Endothelial cell (in vitro differentiated cells): ENCODE measurements around the gene RPS6KA2. TPM values are rescaled to one million over a fixed set of nuclear protein-coding genes. Genes with fewer than 3 reads are reported as not detected.
A peak's percentile ranks its signal among the peaks of the same experiment; 100 is the strongest.

Experiments
- DNase-seq: peaks from one replicate; pipeline ENCODE4 v3.0.0; 2021; ENCODE audit warnings: low spot score
- H3K27ac Mint-ChIP-seq: one replicate; pipeline ENCODE4 v1.8.0; 2021; ENCODE audit warnings: mixed read lengths, inconsistent platforms; ENCODE audit not compliant: unreplicated experiment
- H3K27me3 Mint-ChIP-seq: one replicate; pipeline ENCODE4 v1.8.0; 2021; ENCODE audit warnings: mild to moderate bottlenecking, moderate library complexity, mixed read lengths, inconsistent platforms; ENCODE audit not compliant: unreplicated experiment
- H3K36me3 Mint-ChIP-seq: one replicate; pipeline ENCODE4 v1.8.0; 2021; ENCODE audit warnings: mild to moderate bottlenecking, low read depth, mixed read lengths, inconsistent platforms; ENCODE audit not compliant: unreplicated experiment
- H3K4me1 Mint-ChIP-seq: one replicate; pipeline ENCODE4 v1.8.0; 2021; ENCODE audit warnings: mild to moderate bottlenecking, mixed read lengths, inconsistent platforms; ENCODE audit not compliant: unreplicated experiment
- H3K4me3 Mint-ChIP-seq: one replicate; pipeline ENCODE4 v1.8.0; 2021; ENCODE audit warnings: mild to moderate bottlenecking, mixed read lengths, inconsistent platforms; ENCODE audit not compliant: unreplicated experiment
- H3K9me3 Mint-ChIP-seq: one replicate; pipeline ENCODE4 v1.8.0; 2021; ENCODE audit warnings: mixed read lengths, inconsistent platforms; ENCODE audit not compliant: unreplicated experiment
- CTCF ChIP-seq: fragments of 200-600 bp; sonication (generic); IDR thresholded peaks from one replicate; pipeline ENCODE4 v1.5.0; 2021; ENCODE audit warnings: antibody characterized with exemption; ENCODE audit not compliant: unreplicated experiment
- total RNA-seq: library from RNA; stranded (reverse); fragmentation: NEBNext Ultra II Directional; extraction: Animal tissue kit (Norgen Biotek cat#: 25700); gene quantifications from one replicate; pipeline ENCODE4 v1.2.1, GENCODE V29; 2021; ENCODE audit not compliant: unreplicated experiment

Gene RPS6KA2
- total RNA-seq, 1 donor from 2014 or later, result 105 TPM

- no peaks in the 10 kb centered on the region for H3K9me3 Mint-ChIP-seq
- no peak overlapping the region for H3K27ac Mint-ChIP-seq
- H3K4me3 Mint-ChIP-seq, result no peak overlapping the region
- no peak for DNase-seq
- peaks cover 65% of the 10 kb centered on the region for H3K36me3 Mint-ChIP-seq
- H3K4me1 Mint-ChIP-seq, result no peaks in the 10 kb centered on the region
- TF ChIP-seq CTCF, result no peak
- H3K27me3 Mint-ChIP-seq, result peaks cover 13% of the 10 kb centered on the region
Observed at GRCh38 chr6:166419286-166419685, 207.8 kb downstream of the RPS6KA2 start.

GRCh38 chr6:166418691-166419143, 208.3 kb downstream of the RPS6KA2 start:
- peak overlapping the region; percentile 61 for H3K27ac Mint-ChIP-seq
- peaks cover 15% of the 10 kb centered on the region for H3K27me3 Mint-ChIP-seq
- no peaks in the 10 kb centered on the region for H3K4me1 Mint-ChIP-seq
- H3K9me3 Mint-ChIP-seq, result no peaks in the 10 kb centered on the region
- TF ChIP-seq CTCF, result no peak
- peaks cover 61% of the 10 kb centered on the region for H3K36me3 Mint-ChIP-seq
- no peak for DNase-seq
- H3K4me3 Mint-ChIP-seq, result no peak overlapping the region

DNA sequence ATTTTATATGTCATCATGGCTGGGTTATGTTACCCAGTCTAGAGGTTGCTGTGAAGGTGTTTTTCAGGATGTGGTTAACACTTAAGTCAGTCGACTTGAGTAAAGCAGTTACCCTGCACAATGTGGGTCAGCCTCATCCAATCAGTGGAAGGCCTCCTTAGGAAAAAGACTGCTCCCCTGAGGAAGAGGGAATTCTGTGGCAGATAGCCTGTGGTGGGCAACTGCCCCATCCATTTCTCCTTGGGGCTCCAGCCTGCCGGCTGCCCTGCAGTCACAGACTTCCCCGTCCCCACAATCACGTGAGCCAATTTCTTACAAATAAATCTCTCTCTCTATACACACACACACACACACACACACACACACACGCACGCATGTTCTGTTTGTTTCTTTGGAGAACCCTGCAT, 209.8 kb downstream of the RPS6KA2 start:
- DNase-seq, result no peak
- Mint-ChIP-seq H3K9me3 (no peaks in the 10 kb centered on the region), H3K27ac (no peak overlapping the region), H3K27me3 (peaks cover 15% of the 10 kb centered on the region), H3K4me3 (peak overlapping the region; percentile 37), H3K36me3 (peaks cover 64% of the 10 kb centered on the region), H3K4me1 (no peaks in the 10 kb centered on the region)
- no peak for TF ChIP-seq CTCF

DNA sequence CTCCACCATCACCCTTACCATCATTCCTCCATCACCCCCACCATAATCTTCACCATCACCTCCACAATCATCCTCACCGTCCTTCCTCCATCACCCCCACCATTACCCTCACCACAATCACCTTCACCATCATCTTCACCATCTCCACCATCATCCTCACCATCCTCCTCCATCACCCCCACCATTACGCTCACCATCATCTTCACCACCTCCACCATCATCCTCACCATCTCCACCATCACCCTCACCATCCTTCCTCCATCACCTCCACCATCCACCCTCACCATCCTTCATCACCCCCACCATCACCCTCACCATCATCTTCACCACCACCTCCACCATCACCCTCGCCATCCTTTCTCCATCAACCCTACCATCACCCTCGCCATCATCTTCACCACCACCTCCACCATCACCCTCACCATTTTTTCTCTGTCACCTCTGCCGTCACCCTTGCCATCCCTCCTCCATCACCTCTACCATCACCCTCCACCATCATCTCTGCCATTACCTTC, 211.2 kb downstream of the RPS6KA2 start:
- Mint-ChIP-seq H3K9me3 (no peaks in the 10 kb centered on the region), H3K4me3 (peak overlapping the region; percentile 79), H3K27ac (peak overlapping the region; percentile 23), H3K4me1 (no peaks in the 10 kb centered on the region), H3K27me3 (peaks cover 15% of the 10 kb centered on the region), H3K36me3 (peaks cover 62% of the 10 kb centered on the region)
- DNase-seq, result no peak
- no peak for TF ChIP-seq CTCF

GRCh38 chr6:166415306-166415705, 211.7 kb downstream of the RPS6KA2 start:
- no peak for DNase-seq
- H3K27ac Mint-ChIP-seq, result no peak overlapping the region
- H3K4me3 Mint-ChIP-seq, result peak overlapping the region; percentile 14
- H3K4me1 Mint-ChIP-seq, result no peaks in the 10 kb centered on the region
- peaks cover 15% of the 10 kb centered on the region for H3K27me3 Mint-ChIP-seq
- H3K36me3 Mint-ChIP-seq, result peaks cover 57% of the 10 kb centered on the region
- TF ChIP-seq CTCF, result no peak
- no peaks in the 10 kb centered on the region for H3K9me3 Mint-ChIP-seq
